HG03196 (cell line): ENCODE data around the gene GNAQ.

Experiments used
- ATAC-seq: cut with Tn5 transposase; IDR thresholded peaks from one replicate; pipeline ENCODE4 v1.9.1; 2021; ENCODE audit not compliant: unreplicated experiment

GNAQ gene

DNA sequence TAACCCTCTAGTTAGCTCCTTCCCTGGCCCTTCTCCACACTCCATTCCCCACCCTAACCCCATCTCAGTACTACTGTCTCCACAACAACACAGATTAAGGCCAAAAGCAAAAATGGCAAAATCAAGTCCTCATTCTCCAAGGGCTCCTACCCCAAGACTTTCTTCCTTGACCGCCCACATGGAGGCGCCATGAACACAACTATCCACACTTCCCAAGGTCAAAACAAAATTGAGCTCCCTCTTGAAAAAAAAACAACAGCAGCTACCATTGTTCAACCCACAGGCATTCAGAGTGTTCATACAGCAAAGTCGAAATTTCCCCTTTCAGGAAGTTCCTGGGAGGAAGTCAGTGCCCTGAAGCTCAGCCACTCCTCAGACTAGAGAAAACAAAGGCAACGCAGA is 54.4 kb downstream of the GNAQ start:
- ATAC-seq, result no peak

DNA sequence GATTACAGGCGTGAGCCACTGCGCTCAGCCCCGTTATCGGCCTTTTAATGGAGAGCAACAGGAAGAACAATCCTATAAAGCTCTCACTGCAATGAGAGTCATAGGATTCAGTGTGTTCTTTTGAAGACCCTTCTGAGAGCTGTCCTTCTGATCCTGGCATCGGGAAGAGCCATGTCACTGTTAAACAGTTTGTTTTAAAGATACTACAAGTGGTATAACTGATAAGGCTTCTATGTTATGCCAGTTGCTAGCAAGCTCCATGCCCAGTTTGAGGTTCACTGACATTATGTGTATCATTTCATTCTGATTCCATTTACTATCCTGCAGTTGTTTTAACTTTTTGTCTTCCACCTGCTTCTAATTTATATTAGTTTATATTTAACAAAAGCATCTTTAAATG is 55.8 kb downstream of the GNAQ start:
- no peak for ATAC-seq

- ATAC-seq, result no peak
Measured at GRCh38 chr9:77975036-77975435, 56.6 kb downstream of the GNAQ start.

DNA sequence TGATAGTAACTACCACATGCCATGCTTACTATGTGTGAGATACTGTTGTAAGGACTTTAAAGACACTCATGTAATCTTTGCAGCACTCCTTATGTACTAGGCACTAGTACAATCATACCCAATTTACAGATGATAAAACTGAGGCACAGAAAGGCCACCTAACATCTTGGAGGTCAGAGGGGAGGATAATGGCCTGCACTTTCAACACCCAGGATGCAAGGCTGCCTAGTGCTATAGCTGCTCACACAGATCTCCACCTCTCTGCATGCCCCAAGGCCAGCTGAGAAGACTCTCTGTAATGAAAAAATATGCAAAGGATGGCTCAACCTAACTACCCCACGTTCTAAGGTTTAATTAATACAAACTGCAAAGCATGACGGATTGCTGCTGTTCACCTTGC is 57.2 kb downstream of the GNAQ start:
- ATAC-seq, result no peak

DNA sequence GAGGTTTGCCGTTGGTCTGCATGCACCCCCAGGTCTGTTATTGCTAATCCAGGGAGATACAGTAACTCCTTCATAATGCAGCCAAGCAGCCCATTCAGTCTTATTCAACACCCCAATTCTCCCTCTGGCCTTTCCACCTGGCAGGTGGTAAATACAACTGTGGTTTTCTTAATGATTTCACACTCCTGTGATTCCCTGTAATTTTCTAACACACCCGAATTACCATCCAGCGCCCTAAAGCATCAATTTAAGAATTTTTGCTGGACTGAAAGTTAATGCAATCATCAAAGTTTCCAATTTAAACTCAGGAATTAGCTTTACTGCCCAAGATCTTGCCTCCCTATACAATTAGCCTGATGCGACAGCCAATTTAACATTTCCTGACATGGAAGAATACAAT is 62.5 kb downstream of the GNAQ start:
- ATAC-seq, result no peak

- ATAC-seq, result no peak
Measured at GRCh38 chr9:77968506-77968905, 63.1 kb downstream of the GNAQ start.

DNA sequence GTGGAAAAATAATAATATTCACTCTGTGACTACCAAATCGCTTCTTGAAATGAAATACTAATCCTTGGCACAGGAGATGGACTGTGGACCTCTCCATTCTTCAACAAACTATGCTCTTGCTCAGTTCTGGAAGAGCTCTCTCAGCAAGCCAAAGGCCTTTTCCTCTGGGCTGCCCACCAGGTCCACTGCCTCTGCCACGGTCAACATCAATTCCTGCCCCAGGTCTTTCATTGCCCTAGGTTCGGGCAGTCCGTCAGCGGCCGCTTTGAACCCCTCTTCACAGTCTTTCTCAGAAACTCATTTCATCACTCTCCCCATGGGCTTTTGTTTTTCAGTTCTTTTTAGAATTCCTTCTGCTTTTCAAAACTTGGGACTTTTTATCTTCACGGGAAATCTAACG is 64.9 kb downstream of the GNAQ start:
- ATAC-seq, result no peak

DNA sequence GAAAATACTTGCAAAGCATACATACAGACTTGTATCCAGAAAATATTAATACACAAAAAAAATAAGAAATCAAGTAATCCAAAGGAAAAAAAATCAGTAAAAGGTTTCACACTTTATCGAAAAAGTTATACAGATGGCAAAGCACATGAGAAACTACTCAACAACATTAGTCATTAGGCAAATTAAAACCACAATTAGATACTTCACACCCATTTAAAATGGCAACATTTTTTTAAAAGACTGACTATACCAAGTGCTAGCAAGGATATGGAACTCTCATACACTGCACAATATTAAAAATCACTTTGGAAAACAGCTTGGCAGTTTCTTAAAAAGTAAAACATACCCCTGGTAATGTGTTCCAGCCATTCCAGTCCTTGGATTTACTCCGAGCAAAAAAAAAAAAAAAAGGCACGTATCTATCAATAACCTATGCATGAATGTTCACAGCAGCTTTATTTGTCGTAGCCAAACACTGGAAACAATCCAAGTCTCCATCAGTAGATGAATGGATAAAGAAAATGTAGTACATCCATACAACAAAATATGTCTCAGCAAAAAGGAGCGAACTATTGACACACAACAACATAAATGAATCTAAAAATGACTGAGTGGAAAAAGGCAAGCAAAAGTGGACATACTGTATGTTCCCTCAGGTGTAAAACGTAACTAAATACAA is 66.0 kb downstream of the GNAQ start:
- ATAC-seq, result no peak

DNA sequence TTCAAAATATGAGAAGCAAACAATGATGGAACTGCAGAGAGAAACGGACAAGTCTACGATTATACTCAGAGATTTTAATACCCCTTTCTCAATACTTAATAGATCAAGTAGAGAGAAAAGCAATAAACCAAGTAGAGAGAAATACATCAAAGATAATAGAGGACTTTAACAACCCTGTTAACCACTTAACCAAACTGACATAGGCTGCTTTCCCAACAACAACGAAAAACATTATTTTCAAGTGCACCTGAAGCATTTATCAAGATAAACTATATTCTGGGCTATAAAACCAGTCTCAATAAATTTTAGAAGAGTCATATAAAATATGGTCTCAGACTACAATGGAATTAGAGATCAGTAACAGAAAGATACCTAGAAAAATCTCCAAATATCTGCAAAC is 67.4 kb downstream of the GNAQ start:
- no peak for ATAC-seq

DNA sequence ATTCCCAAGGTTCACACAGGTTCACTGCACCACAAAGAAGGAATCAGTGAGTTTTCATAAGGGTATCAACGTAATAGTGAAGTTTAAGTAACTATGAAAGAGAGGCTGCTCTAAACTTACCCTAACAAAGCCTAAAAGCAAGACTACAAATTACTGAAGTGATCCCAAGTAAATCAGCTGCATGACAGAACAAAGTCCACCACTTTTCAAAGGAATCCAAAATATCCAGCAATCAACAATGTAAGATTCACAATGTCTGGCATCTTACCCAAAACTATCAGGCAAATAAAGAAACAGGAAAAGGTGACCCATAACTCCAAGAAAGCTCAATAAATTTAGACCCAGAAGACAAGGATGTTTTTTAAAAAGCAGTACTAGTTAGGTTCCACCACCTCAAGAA is 70.1 kb downstream of the GNAQ start:
- no peak for ATAC-seq

DNA sequence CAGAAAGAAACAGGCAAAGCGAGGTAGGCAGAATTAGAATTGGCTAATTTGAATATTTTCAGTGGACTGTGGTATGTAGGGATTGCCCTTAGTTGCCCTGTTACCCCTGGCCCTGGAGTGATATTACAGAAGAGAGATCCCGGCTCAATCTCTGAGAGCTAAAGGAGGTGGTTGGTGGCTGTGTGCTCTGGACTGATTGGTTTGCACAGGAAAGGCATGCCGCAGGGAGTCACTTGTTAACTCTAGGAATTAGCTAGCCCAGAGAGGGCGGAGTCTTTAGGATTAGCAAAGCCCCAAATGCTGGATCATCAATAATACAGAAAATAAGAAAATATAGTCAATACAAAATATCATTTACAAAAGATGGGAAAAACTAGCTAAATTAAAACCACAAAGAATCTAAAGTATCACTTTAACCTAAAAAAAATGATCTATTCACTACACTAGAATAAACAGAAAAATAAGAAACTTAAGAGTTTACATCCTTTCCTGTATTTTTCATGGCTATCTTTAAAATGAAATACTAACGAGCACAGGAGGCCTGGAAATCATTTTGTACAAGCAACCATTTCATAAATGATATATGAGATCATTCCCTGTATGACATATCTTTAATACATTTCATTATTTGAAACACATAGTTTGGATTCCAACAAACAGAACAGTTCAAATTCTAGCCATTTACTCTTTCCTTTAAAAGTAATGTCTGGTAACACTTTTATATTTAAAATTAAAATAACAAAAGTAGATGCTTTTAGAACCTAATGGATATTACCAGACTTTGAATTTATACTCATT is 71.1 kb downstream of the GNAQ start:
- no peak for ATAC-seq

- ATAC-seq, result no peak
Measured at GRCh38 chr9:77959803-77960202, 71.8 kb downstream of the GNAQ start.

DNA sequence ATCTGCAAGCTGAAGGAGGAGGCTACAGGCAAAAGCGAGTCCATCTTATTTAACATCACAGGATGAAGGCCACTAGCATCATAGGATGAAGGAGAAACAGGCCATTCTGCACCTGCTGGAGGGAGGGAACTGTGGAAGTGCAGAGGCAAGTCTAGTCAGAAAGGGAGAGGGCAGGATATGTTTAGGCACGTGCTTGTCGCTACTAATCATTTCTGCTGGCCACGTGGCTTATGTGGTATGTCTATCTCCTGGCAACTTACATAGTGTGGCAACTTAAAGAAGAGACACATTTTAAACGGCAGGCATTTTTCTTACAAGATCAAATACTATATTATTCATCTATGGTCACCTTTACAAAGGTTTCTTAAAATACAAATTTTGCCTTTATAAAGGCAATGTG is 74.0 kb downstream of the GNAQ start:
- ATAC-seq, result no peak

- no peak for ATAC-seq
Measured at GRCh38 chr9:77956555-77956954, 75.1 kb downstream of the GNAQ start.

DNA sequence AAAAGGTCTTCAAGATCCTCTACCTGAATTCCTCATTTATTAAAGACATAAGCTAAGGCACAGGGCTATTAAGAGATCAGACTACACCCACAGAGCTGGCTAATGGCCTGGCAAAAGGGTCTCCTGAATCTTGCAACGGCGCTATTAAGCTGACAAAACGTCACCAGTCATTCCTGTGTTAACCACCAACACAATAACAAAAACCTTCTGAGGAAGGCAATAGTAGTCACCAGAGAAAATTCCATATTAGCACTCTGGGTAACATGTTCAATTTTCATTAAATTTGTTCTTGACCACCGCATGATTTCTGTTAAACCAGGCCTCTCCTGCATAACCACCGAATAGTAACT is 77.0 kb downstream of the GNAQ start:
- ATAC-seq, result no peak

- no peak for ATAC-seq
Measured at GRCh38 chr9:77954013-77954665, 77.5 kb downstream of the GNAQ start.

- ATAC-seq, result no peak
Measured at GRCh38 chr9:77953590-77953989, 78.0 kb downstream of the GNAQ start.

DNA sequence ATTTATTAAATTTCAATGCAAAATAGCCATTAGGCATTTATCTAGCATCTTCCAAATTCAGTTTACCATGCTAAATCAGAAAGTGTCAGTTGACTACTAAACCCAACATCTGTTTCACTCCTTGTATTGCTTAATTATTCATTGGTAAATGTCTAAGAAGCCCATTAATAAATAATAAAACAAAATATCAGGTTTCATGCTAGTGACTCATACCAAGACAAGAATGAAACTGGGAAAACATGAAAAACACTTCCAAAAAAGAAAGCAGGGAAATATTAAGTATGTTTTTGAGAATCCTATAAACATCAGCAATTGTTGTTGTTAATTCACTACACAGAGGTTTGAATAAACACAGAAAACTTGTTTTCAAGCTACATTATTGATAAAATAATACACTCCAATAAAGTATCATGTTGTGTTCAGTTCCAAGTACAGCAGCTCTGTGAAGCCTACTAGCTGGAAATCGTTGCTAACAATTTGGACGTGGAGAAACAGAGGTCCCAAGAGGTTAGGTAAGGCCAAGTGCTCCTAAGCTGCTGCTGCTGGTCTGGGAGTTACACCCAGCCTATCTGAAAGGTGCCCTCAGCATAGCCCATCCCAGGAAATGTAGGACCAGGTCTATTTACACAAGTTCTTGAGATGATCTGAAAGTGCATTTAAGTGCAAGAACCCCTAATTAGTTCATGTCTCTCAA is 78.8 kb downstream of the GNAQ start:
- ATAC-seq, result no peak

- ATAC-seq, result no peak
Measured at GRCh38 chr9:77951369-77951768, 80.2 kb downstream of the GNAQ start.

- no peak for ATAC-seq
Measured at GRCh38 chr9:77949751-77950436, 81.7 kb downstream of the GNAQ start.

GRCh38 chr9:77947651-77948050 is 84.0 kb downstream of the GNAQ start:
- no peak for ATAC-seq
